Activated CD4-positive, alpha-beta T cell treated with anti-CD3 and anti-CD28 coated beads, Interleukin-2, Interleukin-4, amounts not matched to agents 100 ng/mL and 50 ng/mL, durations not matched to agents 16 hours and 8 hours (primary cell): ENCODE results near the gene RABGEF1.
A peak's percentile ranks its signal among the peaks of the same experiment; 100 is the strongest.
"Not testable (repeated sequence)": the region's sequence is repeated elsewhere in the genome, so short reads cannot be mapped to it uniquely, and the experiment has no call there.

Experiments used
- DNase-seq: peaks from one replicate; pipeline ENCODE4 v3.0.0-alpha.2; 2020; ENCODE audit warnings: low spot score

RABGEF1 gene

GRCh38 chr7:66735850-66736249 is 4.7 kb upstream of the RABGEF1 start:
- DNase-seq, result no peak

- no peak for DNase-seq
These were observed 3.6 kb upstream of the RABGEF1 start for GRCh38 chr7:66736892-66737291.

DNA sequence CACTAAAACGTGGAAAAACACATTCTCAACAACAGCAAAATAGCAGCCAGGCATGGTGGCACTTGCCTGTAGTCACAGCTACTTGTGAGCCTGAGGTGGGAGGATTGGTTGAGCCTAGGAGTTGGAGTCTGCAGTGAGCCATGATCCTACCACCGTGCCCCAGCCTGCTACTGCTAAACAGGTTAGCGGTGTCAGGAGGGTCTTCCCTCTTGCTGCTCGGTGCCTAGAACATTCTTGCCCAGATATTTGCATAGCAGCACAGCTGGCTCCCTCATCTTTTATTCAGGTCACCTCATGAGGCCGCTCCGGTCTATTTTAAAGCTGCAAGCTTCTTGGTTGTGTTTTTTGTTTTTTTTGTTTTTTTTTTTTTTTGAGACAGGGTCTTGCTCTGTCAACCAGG is 2.9 kb upstream of the RABGEF1 start:
- no peak for DNase-seq

DNA sequence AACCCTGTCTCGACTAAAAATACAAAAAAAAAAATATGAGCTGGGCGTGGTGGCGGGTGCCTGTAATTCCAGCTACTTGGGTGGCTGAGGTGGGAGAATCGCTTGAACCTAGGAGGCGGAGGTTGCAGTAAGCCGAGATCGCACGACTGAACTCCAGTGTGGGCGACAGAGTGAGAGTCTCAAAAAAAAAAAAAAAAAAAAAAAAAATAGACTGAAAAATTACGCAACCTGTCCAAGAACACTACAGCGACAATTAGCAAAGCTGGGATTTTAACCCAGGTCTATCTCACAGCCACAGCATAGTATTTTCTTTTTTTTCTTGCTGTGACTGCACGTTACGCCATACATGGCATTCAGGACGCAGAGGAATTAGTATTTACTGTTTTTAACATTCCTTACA is 1.1 kb upstream of the RABGEF1 start:
- no peak for DNase-seq

DNA sequence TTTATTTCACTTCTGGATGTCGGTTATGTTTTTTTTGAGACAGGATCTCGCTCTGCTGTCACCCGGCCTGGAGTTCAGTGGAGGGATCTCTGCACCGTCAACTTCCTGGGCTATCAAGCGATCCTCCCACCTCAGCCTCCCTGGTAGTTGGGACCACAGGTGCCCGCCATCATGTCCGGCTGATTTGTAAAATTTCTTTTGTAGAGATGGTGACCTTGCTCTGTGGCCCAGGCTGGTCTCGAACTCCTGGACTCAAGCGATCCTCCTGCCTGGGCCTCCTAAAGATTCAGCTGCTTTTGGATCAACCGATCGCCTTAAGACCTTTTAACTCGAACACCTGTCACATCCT is 606 bp upstream of the RABGEF1 start:
- DNase-seq, result no peak

DNA sequence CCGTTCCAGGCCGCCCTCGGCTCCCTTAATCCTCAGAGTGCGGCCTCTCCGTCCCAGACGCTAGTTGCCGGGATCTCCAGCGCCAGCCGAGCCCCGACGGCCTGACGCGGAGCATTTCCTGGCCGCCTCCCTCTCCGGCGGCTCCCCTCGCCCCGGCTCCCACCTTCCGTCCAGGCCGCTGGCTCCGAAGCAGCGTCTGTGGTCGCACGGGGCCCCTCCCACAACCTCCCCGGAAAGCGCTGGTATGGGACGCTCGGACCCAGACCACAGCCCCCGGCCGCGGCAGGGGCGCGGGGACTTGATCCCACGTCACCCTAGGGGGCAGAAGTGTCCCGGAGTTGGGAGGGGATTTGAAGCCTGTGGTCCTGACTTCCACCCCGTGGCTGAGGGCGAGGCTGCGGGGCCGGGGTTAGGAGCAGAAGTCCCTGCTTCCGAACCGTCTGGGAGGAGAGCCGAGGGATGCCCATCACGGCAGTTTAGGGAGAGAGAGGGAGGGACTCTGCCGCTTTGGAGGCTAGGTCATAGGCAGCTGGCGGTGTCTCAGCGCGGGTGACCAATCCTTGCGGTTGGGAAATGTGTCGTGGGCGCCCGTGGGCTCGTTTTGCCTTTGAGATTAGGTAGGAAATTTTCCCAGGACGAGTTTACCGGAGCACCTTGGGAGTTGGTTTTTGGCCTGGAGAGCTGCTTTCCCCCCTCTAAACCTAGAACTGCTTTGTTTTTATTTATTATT is 612 bp downstream of the RABGEF1 start:
- DNase-seq, result peak; percentile 41

DNA sequence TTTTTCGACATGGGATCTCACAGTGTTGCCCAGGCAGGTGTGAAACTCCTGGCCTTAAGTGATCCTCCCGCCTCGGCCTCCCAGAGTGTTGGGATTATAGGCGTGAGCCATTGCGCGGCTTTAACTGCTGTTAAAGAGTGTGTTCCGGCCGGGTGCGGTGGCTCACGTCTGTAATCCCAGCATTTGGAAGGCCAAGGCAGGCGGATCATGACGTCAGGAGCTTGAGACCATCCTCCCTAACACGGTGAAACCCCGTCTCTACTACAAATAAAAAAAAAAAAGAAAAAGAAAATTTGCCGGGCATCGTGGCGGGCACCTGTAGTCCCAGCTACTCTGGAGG is 1.1 kb downstream of the RABGEF1 start:
- DNase-seq, result no peak

DNA sequence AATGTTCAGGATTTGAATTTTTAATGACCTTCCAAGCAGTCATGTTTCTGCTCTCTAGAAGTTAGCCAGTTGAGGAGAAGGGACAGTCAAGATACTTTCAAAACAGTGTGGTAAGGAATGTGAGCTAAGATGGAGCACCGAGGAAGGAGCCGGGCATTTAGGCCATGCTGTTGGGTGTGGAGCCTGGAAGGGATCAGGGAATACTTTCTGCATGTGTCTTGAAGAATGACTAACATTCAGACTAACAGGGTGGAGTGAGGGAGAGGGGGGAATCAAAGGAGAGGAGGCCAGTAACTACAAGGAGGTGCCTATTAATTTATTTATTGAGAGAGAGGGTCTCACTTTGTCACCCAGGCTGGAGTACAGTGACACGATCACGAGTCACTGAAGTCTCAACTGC is 1.8 kb downstream of the RABGEF1 start:
- not testable (repeated sequence) for DNase-seq

- no peak for DNase-seq
These were observed 3.4 kb downstream of the RABGEF1 start for GRCh38 chr7:66743920-66744319.

- DNase-seq, result no peak
These were observed 6.9 kb downstream of the RABGEF1 start for GRCh38 chr7:66747385-66747784.

DNA sequence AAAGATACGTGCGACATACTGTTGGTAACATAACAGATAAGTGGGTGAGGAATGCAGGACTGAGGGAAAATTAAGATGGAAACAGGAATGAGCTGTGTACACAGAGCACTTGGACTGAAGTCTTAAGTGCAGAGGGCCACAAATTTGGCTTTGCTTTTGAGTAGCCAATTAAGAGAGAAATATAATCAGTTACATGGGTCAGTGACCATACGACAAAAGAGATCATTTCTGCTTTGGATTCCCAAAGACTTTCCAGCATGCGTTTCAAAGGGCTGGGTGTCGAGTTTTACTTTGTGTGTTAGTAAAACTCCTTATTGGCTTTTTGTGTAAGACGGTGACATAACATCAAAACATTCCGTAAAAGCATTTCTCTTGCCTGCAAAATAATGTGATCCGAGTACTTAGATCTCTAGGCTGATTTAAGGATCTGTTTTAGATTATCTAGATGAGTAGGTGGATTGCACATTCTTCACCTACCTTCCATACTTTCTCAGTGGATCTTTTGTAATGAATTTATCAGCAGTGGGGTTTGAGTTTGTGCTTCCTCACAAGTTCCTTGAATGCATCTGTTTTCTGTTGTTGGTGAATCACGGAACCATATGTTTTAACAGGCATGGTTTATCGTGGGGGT is 7.5 kb downstream of the RABGEF1 start:
- no peak for DNase-seq

- no peak for DNase-seq
These were observed 8.3 kb downstream of the RABGEF1 start for GRCh38 chr7:66748791-66749190.

- DNase-seq, result no peak
These were observed 11.4 kb downstream of the RABGEF1 start for GRCh38 chr7:66751945-66752344.

GRCh38 chr7:66754541-66754940 is 14.0 kb downstream of the RABGEF1 start:
- no peak for DNase-seq

DNA sequence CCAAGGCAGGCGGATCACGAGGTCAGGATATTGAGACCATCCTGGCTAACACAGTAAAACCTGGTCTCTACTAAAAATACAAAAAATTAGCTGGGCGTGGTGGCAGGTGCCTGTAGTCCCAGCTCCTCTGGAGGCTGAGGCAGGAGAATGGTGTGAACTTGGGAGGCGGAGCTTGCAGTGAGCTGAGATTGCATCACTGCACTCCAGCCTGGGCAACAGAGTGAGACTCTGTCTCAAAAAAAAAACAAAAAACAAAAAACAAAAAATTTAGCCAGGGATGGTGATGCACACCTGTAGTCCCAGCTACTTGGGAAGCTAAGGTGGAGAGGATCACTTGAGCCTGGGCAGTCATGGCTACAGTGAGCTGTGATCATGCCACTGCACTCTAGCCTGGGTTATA is 14.5 kb downstream of the RABGEF1 start:
- DNase-seq, result not testable (repeated sequence)

DNA sequence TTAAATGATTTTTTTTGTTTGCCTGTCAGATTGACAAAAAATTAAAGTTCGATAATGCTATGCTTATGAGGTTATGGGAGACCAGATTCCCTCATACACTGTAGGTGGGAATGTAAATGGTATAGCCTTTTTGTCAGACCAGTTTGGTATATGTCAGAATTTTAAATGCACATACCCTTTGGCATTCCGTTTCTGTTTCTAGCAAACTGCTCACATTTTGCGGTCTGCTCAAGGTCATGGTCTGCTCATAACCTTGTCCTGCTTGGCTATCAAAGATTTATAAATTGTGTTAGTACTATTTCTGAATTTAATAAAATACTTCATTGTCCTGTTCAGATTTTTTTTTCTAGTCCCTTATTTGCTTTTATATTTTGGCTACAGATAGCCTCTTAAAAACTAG is 15.7 kb downstream of the RABGEF1 start:
- not testable (repeated sequence) for DNase-seq

DNA sequence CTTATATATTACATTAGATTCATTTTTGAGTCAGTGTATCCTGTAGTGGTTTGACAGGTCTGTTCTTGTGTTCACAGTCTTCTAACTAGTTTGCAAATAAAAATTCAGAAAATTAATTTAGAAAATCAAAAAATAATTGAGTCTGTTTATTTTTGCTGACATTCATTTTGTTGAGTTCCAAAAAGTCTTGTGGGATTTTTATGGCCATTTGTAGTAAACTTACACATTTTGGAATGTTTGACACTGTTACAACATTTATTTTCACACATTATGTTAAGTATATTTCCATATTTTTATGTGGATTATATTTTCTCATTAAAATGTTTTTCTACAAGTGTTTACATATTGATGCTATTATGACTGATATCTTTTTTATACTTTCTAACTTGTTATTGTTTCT is 16.4 kb downstream of the RABGEF1 start:
- no peak for DNase-seq

- DNase-seq, result no peak
These were observed 17.4 kb downstream of the RABGEF1 start for GRCh38 chr7:66757939-66758338.

- peak; percentile 70 for DNase-seq
These were observed 18.6 kb downstream of the RABGEF1 start for GRCh38 chr7:66758950-66759628.

- not testable (repeated sequence) for DNase-seq
These were observed 22.6 kb downstream of the RABGEF1 start for GRCh38 chr7:66763183-66763582.

GRCh38 chr7:66763633-66764355 is 23.3 kb downstream of the RABGEF1 start:
- not testable (repeated sequence) for DNase-seq

DNA sequence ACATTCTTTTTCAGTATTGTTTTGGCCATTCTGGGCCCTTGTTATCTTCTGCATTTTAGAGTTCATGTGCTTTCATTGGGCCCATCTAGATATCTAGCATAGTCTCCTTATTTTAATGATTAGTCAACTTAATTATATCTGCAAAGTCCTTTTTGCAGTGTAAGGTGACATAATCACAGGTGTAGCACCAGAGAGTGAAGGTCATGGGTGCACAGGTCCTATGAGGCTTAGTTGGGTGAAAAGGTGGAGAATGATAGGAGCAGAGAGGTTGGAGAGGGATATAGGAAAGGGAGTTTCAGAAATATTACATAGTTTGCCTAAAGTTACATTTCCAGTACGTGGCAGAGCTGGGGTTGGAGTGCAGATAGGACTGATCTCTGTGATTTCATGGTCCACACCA is 24.4 kb downstream of the RABGEF1 start:
- DNase-seq, result not testable (repeated sequence)
